HL-60 (cell line): ENCODE results near the gene PLAU.

Experiments used
- DNase-seq, 2 experiments: peaks; one replicate each; pipeline ENCODE4 v3.0.0-alpha.2; 2010 to 2020; ENCODE audit warnings: low read depth in 1 of 2, low spot score in 1 of 2
- H3K27ac ChIP-seq: fragments of 250-450 bp; sonication (Bioruptor Pico); replicated peaks from 2 replicates; pipeline ENCODE4 v1.5.1; 2020; ENCODE audit warnings: mild to moderate bottlenecking, moderate library complexity
- H3K27me3 ChIP-seq: fragments of 250-450 bp; sonication (Bioruptor Pico); 2 replicates; pipeline ENCODE4 v1.5.1; 2021; ENCODE audit warnings: mild to moderate bottlenecking, moderate library complexity; ENCODE audit not compliant: insufficient read depth, poor library complexity, severe bottlenecking
- H3K4me3 ChIP-seq: replicated peaks from 2 replicates; pipeline ENCODE4 v1.5.1; 2011; ENCODE audit warnings: mild to moderate bottlenecking, control low read depth, low read length; ENCODE audit not compliant: insufficient read depth
- CTCF ChIP-seq: IDR thresholded peaks from one replicate; pipeline ENCODE4 v1.5.1; 2011; ENCODE audit warnings: low read length, control low read depth, inconsistent platforms; ENCODE audit not compliant: insufficient read depth
- GABPA ChIP-seq: IDR thresholded peaks from 2 replicates; pipeline ENCODE4 v1.6.1; 2012; ENCODE audit warnings: low read depth
- POLR2AphosphoS5 ChIP-seq: IDR thresholded peaks from 2 replicates; pipeline ENCODE4 v1.6.1; 2012; ENCODE audit warnings: low read depth
- REST ChIP-seq: IDR thresholded peaks from 2 replicates; pipeline ENCODE4 v1.6.1; 2012; ENCODE audit warnings: low read depth; ENCODE audit not compliant: insufficient replicate concordance
- SPI1 ChIP-seq: IDR thresholded peaks from 2 replicates; pipeline ENCODE4 v1.6.1; 2012; ENCODE audit warnings: low read depth, mild to moderate bottlenecking, borderline replicate concordance

The PLAU gene

GRCh38 chr10:73908853-73909539 is 1.9 kb upstream of the PLAU start:
- H3K27me3 ChIP-seq, result no peaks in the 10 kb centered on the region
- H3K27ac ChIP-seq, result peak overlapping the region; percentile 96
- peak; percentile 40 for TF ChIP-seq REST
- TF ChIP-seq CTCF, result no peak
- TF ChIP-seq POLR2AphosphoS5, result peak; percentile 41; the same call in 1 of the 2 replicates
- peak; percentile 53; the same call in 1 of the 2 replicates for TF ChIP-seq GABPA
- peak; percentile 35; the same call in 1 of the 2 replicates for TF ChIP-seq SPI1
- peak; percentile 93 to 95 for DNase-seq
- peak overlapping the region; percentile 79 for H3K4me3 ChIP-seq

- Histone ChIP-seq H3K27ac (peak overlapping the region; percentile 96), H3K4me3 (peak overlapping the region; percentile 79), H3K27me3 (no peaks in the 10 kb centered on the region)
- no peak for DNase-seq
- TF ChIP-seq REST (no peak), GABPA (no peak), POLR2AphosphoS5 (no peak), CTCF (no peak), SPI1 (no peak)
Measured at GRCh38 chr10:73909540-73910115, 1.3 kb upstream of the PLAU start.

GRCh38 chr10:73910401-73910763 is 550 bp upstream of the PLAU start:
- peak overlapping the region; percentile 79 for H3K4me3 ChIP-seq
- H3K27ac ChIP-seq, result peak overlapping the region; percentile 96
- H3K27me3 ChIP-seq, result no peaks in the 10 kb centered on the region
- DNase-seq, result peak in 1 of 2 experiments; percentile 66
- TF ChIP-seq SPI1 (no peak), GABPA (no peak), CTCF (no peak), REST (no peak), POLR2AphosphoS5 (no peak)
